Hindlimb muscle (tissue), 1 donor: ENCODE results near the gene GTPBP1. TPM values are rescaled to one million over a fixed set of nuclear protein-coding genes. Genes with fewer than 3 reads are reported as not detected.

Source experiments
- DNase-seq: peaks from one replicate; pipeline ENCODE4 v3.0.0-alpha.2; 2013
- polyA plus RNA-seq: library from polyadenylated mRNA; unstranded; fragments of 120-200 nt; gene quantifications from one replicate; pipeline ENCODE4 v1.2.1, GENCODE V29; 2013; ENCODE audit not compliant: insufficient read length

Gene GTPBP1
- polyA plus RNA-seq, 1 donor: 35.8 TPM

DNA sequence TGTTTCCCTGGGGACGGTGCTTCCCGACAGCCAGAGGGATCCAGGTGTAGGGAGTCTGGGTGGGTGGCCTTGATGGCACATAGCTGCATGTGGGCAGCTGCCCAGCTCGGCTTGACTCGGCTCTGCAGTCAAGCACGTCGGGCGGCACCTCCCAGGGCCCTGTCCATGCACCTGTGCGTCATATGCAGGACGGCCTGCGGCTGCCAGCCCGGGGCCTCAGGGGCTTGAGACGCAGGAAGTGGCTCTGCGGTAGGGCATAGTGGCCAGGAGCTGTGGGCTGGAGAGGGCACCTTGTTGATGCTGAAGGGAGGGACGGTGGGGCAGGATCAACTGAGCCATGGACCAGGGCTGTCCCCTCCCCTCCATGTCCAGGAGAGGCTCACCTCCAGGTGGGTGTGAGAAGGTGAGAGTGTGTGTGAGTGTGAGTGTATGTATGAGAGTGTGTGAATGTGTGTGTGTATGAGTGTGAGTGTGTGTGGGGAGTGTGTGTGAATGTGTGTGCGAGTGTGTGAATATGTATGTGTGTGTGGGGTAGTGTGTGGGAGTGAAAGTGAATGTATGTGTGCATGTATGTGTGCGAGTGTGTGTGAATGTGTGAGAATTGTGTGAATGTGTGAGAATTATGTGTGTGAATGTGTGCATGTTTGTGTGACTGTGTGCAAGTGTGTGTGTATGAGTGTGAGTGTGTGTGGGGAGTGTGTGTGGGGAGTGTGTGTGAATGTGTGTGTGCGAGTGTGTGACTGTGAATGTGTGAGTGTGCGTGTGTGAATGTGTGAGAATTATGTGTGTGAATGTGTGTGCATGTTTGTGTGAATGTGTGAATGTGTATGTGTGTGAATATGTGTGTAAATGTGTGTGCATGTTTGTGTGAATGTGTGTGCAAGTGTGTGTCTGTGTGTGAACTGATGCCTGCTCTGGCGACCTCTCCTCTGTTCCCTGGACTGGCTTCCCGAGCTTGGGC, 55.7 kb downstream of the GTPBP1 start:
- DNase-seq: no peak

DNA sequence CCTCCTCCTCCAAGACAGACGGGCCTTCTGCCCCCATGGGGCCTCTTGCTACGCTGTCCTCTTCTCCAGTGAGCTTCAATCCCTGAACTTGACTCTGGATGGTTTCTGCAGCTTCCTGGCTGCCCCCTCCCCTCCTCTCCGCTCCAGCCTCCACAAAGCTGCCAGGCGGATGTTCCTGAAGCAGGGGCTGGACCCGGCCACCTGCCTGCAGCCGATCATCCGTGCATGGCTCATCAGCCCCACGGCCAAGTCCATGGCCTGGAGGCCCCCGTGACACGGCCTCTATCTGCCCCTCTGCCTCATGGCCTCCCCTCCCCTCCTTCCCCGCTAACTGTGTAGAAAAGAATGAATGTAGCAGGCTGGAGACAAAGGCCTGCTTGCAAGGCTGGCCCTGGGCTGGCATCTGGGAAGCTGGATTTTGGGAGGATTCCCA, 56.8 kb downstream of the GTPBP1 start:
- no peak for DNase-seq

DNA sequence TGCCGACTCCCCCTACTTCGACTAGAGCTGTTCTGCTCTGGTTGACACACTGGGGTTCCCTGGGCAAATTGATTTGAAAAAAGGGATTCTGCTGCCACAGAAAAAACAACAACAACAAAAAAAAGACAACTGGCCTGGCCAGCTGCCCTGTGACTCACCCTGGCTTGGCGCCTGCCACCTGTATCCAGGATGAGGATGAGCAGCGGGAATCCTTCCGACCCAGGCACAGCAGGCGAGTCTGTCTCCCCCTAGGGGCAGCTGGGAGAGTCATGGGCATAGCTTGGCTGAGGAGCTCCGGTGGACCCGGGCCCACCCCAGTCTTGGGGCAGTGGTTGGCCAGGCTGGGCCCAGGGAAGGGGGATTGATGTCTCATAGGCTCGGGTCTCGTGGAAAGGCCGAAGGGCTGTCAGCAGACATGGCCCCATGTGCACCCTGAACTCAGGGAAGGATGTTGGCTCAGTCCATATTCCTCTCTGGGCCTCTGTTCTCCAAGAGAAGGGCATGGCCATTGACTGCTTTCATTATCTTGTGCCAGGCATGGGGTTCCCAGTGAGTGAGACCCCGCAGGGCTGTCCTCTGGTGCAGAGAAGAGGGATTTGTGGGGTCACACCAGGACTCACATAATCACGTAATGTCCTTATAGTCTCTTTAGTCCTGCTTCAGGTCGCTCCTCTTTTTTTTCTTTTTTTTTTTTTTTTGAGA, 60.5 kb downstream of the GTPBP1 start:
- no peak for DNase-seq

DNA sequence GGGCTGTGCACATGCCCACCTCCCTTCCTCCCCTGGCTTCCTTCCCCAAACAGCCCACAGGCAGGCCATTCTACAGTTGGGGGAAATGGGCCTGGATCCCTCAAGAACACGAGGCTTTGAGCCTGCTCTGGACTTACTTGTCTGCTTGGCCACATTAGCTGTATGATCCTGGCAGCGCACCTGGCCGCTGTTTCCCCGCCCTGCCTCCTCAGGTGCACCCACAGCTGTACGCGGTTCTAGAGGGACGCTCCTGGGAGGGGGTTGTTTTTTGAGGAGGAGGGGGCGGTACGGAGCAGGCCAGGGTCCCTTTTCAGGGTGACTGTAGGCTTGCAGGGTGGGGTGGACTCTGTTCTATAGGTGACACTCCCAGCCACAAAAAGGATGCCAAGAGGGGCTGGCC, 61.6 kb downstream of the GTPBP1 start:
- no peak for DNase-seq

DNA sequence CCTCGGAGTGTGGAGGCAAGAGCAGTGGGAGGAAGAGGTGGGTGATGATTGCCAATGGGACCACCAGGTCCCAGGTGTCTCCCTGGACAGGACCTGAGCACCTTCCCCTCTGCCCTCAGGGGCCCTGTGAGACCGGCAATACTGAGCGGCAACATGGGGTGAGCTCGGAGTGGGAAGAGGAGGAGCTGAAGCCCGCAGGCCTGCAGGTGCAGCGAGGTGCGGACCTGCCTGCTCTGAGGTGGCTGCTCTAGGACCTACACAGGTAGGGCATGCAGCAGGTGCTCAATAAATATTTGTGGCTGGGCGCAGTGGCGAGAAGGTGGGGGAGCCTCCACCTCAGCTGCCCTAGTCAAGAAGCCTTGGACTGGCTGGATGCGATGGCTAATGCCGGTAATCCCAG, 62.3 kb downstream of the GTPBP1 start:
- DNase-seq: no peak

DNA sequence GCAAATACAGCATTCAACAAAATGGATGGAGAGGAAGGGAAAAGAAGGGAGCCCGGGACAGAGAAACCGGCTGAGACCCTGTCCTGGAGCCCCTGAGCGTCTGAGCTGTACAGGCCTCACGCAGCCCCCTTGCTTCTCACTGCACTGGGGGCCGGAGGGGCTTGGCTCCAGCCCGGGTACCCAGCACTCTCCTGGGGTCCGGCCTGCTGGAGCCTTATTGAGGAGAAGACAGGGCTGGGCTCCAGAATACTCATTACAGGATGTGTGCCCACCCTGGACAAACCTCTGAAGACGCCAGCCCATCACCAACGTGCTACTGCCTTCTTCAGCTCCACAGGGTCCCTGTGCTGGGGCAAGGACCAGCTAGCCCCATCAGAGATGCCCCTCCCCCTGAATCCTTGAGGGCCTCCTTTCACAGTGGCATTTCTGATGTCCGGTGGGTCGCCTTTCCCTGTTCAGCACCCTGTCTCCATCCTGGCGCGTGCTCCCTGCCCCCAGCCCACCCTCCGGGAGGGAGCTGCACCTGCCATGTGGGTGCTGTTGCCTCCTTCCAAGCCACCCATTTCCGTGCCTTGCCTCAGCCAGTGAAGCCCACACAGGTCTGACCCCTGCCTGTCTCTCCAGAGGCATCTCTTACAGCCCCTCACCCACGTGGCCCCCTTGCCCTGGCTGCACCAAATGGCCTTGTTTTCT, 64.7 kb downstream of the GTPBP1 start:
- DNase-seq: no peak

DNA sequence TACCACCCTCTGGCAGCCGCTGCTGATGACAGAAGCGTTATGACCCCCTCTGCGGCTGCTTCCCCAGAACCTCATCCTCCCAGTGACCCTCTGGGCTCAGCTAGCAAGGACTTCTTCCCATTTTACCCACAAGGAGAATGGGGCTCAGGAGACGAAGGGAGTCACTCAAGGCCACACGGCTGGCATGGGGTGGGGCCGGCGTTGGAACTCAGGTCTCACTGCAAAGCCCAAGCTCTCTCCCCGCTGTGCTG, 66.8 kb downstream of the GTPBP1 start:
- no peak for DNase-seq

DNA sequence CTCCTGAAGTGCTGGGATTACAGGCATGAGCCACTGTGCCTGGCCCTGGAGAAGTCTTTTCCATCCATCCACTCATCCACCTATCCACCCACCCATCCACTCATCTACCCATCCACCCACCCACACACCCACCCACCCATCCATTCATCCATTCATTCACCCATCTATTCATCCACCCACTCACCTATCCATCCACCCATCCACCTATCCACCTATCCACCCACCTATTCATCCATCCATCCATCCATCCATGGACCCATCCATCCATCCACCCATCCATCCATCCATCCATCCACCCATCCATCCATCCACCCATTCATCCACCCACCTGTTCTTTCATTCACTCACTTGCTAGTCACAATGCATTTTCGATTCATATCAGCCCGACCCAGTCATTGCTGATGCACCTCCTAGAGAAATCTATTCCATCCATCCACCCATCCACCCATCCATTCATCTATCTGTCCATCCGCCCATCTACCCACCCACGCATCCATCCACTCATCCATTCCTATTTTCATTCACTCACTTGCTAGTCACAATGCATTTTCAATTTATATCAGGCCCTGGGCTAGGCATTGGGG, 67.7 kb downstream of the GTPBP1 start:
- DNase-seq: no peak

DNA sequence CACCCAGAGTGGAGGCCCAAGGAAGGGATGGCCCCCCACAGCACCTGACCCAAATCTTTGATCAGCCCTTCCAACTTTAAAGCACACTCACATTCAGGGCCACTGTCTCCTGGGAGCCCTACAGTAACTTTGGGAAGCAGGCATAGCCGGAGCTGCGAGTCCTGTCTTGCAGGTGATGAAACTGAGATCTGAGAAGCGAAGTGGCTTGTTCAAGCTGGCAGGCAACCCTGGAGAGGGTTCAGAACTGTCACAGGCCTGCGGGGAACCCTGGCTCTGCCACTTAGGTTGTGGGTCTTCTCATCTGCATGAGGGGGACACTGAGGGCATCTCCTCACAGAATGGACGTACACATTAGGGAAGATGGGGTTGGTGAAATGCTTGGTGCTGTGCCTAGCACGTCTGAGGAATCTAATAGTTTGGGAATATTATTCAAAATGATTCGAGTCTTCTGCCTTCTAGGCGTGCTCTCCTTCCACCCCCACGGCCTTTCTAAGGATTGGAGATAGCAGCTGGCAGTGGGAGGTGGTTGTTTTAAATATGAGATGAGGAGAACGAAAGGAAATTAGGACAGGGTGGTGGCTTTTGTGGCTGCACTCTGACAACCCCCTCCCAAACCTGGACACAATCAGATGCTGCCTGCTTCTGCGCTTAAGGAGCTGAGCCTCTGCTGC, 68.9 kb downstream of the GTPBP1 start:
- DNase-seq: no peak

DNA sequence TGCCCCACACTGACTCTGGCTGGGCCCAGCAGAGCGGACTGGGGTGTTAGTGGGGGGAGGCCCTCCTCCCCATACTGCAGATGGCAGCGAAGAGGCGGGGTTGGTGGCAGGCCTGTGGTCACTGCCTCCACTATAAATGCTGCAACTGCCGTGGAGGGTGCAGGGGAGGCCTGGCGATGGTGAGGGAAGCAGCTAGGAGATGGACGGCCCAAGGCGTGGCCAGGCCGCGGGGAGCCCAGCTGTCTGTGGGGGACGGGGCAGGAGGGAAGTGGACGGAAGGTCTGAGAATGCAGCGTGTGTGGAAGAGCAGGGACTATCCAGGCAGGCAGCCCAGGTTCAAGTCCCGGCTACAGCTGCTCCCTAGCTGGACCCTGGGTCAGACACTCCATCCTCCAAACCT, 69.9 kb downstream of the GTPBP1 start:
- DNase-seq: no peak

DNA sequence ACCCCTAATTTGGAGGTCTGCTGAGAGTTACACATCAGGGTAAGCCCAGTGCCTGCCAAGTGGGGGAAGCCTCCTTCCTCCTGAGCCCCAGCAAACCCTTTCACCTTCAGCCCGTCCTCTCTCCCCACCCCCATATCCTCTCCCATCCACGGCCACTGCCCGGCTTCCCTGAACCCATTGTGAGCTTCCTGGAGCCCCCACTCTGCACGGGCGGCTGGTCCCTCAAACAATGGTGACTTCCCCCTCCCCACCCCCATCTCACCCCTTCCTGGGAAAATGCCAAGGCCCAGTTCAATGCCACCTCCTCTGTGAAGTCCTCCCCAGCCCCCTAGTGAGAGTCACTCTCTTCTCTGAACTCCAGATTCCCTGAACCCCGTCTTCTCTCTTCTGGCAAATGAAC, 70.3 kb downstream of the GTPBP1 start:
- DNase-seq: no peak

DNA sequence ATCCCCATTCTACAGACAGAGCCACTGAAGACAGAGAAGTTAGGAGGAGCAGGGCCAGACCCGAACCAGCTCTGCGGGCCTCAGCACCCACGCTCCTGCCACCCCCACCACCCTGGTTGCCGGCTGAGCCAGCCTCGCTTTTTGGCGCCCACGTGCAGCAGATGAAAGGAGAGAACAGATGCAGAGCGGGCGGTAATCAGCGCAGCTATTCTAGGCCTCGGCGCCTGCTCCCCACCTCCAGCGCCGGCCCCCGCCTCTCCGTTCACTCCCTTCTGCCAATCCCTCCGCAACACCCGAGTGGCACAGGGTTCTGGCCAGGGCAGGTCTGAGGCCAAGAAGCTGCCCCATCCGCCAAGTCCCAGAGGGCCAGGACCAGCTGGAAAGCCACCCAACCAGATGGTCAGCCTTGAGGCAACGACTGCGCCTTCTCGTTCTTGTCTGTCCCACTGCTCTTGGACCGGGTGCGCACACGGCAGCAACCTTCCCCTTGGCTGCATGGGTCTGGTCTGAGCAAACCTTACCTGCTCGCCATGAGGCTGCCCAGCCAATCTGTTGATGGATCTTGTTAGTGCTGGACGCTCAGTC, 71.4 kb downstream of the GTPBP1 start:
- DNase-seq: no peak

DNA sequence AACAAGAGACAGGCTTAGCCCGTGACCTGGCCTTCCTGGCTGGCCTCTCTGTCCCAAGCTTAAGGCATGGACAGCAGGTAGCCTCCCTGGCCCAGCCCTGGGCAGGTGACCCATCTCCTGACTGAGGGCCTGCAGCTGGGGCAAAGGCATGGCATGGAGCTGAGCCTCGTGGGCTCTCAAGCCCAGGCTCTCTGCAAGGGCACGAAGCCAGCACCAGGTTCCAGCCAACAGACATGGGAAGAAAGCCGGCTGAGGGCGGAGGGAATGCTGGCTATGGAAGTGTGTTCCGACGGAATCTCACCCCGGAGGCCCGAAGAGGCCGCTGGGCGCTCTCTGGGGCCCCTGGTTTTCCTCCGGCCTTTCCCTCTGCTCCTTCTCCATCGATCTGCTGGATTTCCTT, 75.3 kb downstream of the GTPBP1 start:
- DNase-seq: no peak

DNA sequence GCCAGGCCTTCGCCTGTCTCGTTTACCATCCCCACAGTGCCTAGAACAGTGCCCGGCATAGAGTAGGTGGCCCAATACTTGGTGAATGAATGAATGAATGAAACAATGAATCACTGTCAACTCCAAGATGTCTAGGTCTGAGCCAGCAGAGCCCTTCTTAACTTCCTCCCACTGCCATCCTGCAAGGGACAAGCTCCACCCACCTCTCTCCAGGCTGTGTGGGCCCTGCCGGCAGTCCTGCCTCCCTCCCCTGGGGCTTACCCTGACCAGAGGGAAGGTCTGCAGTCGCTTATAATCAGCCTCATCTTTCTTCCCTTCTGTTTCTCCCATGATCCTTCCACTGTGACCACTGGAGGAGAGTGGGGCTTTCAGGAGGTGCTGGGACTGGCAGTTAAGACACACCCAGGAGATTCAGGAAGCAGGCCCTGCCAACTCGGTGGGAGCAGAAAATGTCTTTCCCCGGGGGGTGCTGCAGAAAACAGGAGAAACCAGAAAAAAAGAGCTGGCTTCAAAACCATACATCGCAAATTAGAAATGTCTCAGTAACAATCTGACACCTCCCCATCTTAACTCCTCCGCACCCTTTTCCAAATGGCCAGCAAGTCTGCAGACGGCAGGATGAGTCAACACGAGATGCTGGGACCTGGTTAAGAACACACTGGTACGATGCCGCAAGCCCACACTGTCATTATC, 76.8 kb downstream of the GTPBP1 start:
- no peak for DNase-seq

Other genes starting within 250 kb of the GTPBP1 start
- gene KDELR3, start 237.8 kb upstream of the GTPBP1 start, polyA plus RNA-seq: 19.3 TPM
- gene DDX17, start 199.6 kb upstream of the GTPBP1 start, polyA plus RNA-seq: 329 TPM
- 8.0 TPM for gene DMC1, start 135.8 kb upstream of the GTPBP1 start, polyA plus RNA-seq
- 0.77 TPM for gene FAM227A, start 49.6 kb upstream of the GTPBP1 start, polyA plus RNA-seq
- 34.4 TPM for gene CBY1, start 49.3 kb upstream of the GTPBP1 start, polyA plus RNA-seq
- gene TOMM22, start 24.0 kb upstream of the GTPBP1 start, polyA plus RNA-seq: 89.3 TPM
- 37.2 TPM for gene JOSD1, start 5.0 kb upstream of the GTPBP1 start, polyA plus RNA-seq
- 59.3 TPM for gene SUN2, start 50.1 kb downstream of the GTPBP1 start, polyA plus RNA-seq
- gene DNAL4, start 88.2 kb downstream of the GTPBP1 start, polyA plus RNA-seq: 12.2 TPM
- gene NPTXR, start 138.1 kb downstream of the GTPBP1 start, polyA plus RNA-seq: 4.1 TPM
- gene CBX6, start 166.3 kb downstream of the GTPBP1 start, polyA plus RNA-seq: 29.0 TPM